Left colon (tissue), 2 donors: ENCODE measurements around the gene KCTD19. TPM values are rescaled to one million over a fixed set of nuclear protein-coding genes. Genes with fewer than 3 reads are reported as not detected.

ENCODE experiments used
- ATAC-seq: fragments of 200-7000 bp; cut with Tn5 transposase; one replicate; pipeline ENCODE4 v1.9.1; 2020; ENCODE audit warnings: mild to moderate bottlenecking, moderate library complexity
- DNase-seq, 2 donors: peaks; one replicate each; pipeline ENCODE4 v3.0.0-alpha.2; 2020
- intact Hi-C, 2 donors: fragments of 100-400 bp; cut with DNase I in 1 of 2; cut with micrococcal nuclease in 1 of 2; formaldehyde crosslinking; loops; one replicate each; pipeline versions ENCODE4 v1.11.2 to v1.14.0; 2022; cut with DNase I, micrococcal nuclease
- total RNA-seq, 2 donors: library from RNA; stranded (reverse); fragmentation: NEBNext Ultra II Directional; extraction: Animal tissue kit (Norgen Biotek cat#: 25700); gene quantifications; one replicate each; pipeline ENCODE4 v1.2.1, GENCODE V29; 2021
- donor health status: DM: no; HTN: no; CAD: no.
- donor health status: DM: yes; HTN: yes; CAD: no.

Gene KCTD19
- total RNA-seq, 2 donors from 2014 or later: 0.06 TPM; not detected in 1

- DNase-seq (no peak), ATAC-seq (peak; percentile 20)
Measured at GRCh38 chr16:67270931-67271338, 55.6 kb downstream of the KCTD19 start.

GRCh38 chr16:67269766-67270165, 56.8 kb downstream of the KCTD19 start:
- ATAC-seq: peak; percentile 13
- intact Hi-C loops: no loop called here
- DNase-seq: no peak

More at GRCh38 chr16:67270931-67271338, 55.6 kb downstream of the KCTD19 start:
- intact Hi-C loops: no loop called here

- peak; percentile 69 for ATAC-seq
- no peak for DNase-seq
- intact Hi-C loops: no loop called here
Measured at GRCh38 chr16:67268136-67268579, 58.4 kb downstream of the KCTD19 start.

- no peak for DNase-seq
- no peak for ATAC-seq
- intact Hi-C loops: no loop called here
Measured at GRCh38 chr16:67265834-67266233, 60.7 kb downstream of the KCTD19 start.

GRCh38 chr16:67264866-67265265, 61.7 kb downstream of the KCTD19 start:
- intact Hi-C loops: no loop called here
- DNase-seq (peak in 1 of 2 donors; percentile 2), ATAC-seq (no peak)

- ATAC-seq (no peak), DNase-seq (peak in 1 of 2 donors; percentile 14)
- intact Hi-C loops: no loop called here
Measured at GRCh38 chr16:67264277-67264676, 62.3 kb downstream of the KCTD19 start.

GRCh38 chr16:67263201-67263600, 63.3 kb downstream of the KCTD19 start:
- intact Hi-C loops: no loop called here
- DNase-seq (no peak), ATAC-seq (no peak)

- intact Hi-C loops: no loop called here
- DNase-seq (peak in 1 of 2 donors; percentile 37), ATAC-seq (peak; percentile 91)
Measured at GRCh38 chr16:67260426-67261063, 66.0 kb downstream of the KCTD19 start.

- ATAC-seq (no peak), DNase-seq (peak in 1 of 2 donors; percentile 19)
- intact Hi-C loops: no loop called here
Measured at GRCh38 chr16:67259705-67260104, 66.8 kb downstream of the KCTD19 start.

- no peak for ATAC-seq
- intact Hi-C loops: no loop called here
Measured at GRCh38 chr16:67258161-67258835, 68.2 kb downstream of the KCTD19 start.

GRCh38 chr16:67257486-67258160, 68.9 kb downstream of the KCTD19 start:
- intact Hi-C loops: no loop called here
- ATAC-seq (no peak), DNase-seq (peak in 1 of 2 donors; percentile 2)

More at GRCh38 chr16:67258161-67258835, 68.2 kb downstream of the KCTD19 start:
- peak in 1 of 2 donors; percentile 22 for DNase-seq

GRCh38 chr16:67256701-67257230, 69.8 kb downstream of the KCTD19 start:
- intact Hi-C loops: no loop called here
- DNase-seq: no peak
- no peak for ATAC-seq

- intact Hi-C loops: no loop called here
- ATAC-seq: no peak
- no peak for DNase-seq
Measured at GRCh38 chr16:67255553-67256221, 70.9 kb downstream of the KCTD19 start.

GRCh38 chr16:67254801-67255552, 71.6 kb downstream of the KCTD19 start:
- intact Hi-C loops: no loop called here
- DNase-seq (no peak), ATAC-seq (peak; percentile 70)

- no peak for DNase-seq
- intact Hi-C loops: no loop called here
- no peak for ATAC-seq
Measured at GRCh38 chr16:67252609-67253497, 73.7 kb downstream of the KCTD19 start.

GRCh38 chr16:67250045-67250327, 76.6 kb downstream of the KCTD19 start:
- DNase-seq (no peak), ATAC-seq (no peak)
- intact Hi-C loops: no loop called here

- ATAC-seq (no peak), DNase-seq (no peak)
- intact Hi-C loops: no loop called here
Measured at GRCh38 chr16:67249178-67250044, 77.1 kb downstream of the KCTD19 start.
